Esophagus squamous epithelium (tissue), 5 donors: ENCODE measurements around the gene KCNQ1. TPM values are rescaled to one million over a fixed set of nuclear protein-coding genes. Genes with fewer than 3 reads are reported as not detected.

Source experiments
- DNase-seq: peaks from one replicate; lab custom pipeline; 2025; lab: John Stamatoyannopoulos, UW
- H3K27ac ChIP-seq, 4 donors: fragments of 200-600 bp; sonication (generic); one replicate each; pipeline ENCODE4 v1.5.1; 2016 to 2019; ENCODE audit warnings: mild to moderate bottlenecking in 1 of 4
- H3K27me3 ChIP-seq, 4 donors: fragments of 200-600 bp; sonication (generic); 1 replicate in 3 of 4; 2 replicates in 1 of 4; pipeline versions ENCODE4 v1.5.1 to v1.6.0; 2017 to 2021; ENCODE audit warnings: antibody characterized with exemption in 1 of 4
- H3K36me3 ChIP-seq, 3 donors: fragments of 200-600 bp; sonication (generic); one replicate each; pipeline ENCODE4 v1.5.1; 2016 to 2019
- H3K4me1 ChIP-seq, 3 donors: fragments of 200-600 bp; sonication (generic); one replicate each; pipeline ENCODE4 v1.5.1; 2017 to 2019
- H3K4me3 ChIP-seq, 4 donors: fragments of 200-600 bp; sonication (generic); 1 replicate in 3 of 4; 2 replicates in 1 of 4; pipeline ENCODE4 v1.5.1; 2016 to 2019; ENCODE audit warnings: mild to moderate bottlenecking in 2 of 4, moderate library complexity in 1 of 4
- H3K9me3 ChIP-seq, 3 donors: fragments of 200-600 bp; sonication (generic); one replicate each; pipeline ENCODE4 v1.5.1; 2016 to 2019
- POLR2A ChIP-seq, 4 donors: fragments of 450-650 bp; IDR thresholded peaks; one replicate each; pipeline ENCODE4 v1.6.1; 2017; ENCODE audit warnings: antibody characterized with exemption in 4 of 4, mild to moderate bottlenecking in 4 of 4, moderate library complexity in 3 of 4
- WGBS, 2 donors: methylation state at CpG; one replicate each; pipeline ENCODE4 v1.1.5; 2018; 5-methylcytosine and 5-hydroxymethylcytosine counted together
- intact Hi-C: fragments of 100-400 bp; cut with DNase I; formaldehyde crosslinking; loops from one replicate; pipeline ENCODE4 v1.15.0; 2022
- total RNA-seq, 4 donors: library from RNA; depleted of rRNA; stranded (reverse); fragments of >200 nt; gene quantifications; one replicate each; pipeline ENCODE4 v1.1.0, GENCODE V29; 2016
- TF ChIP-seq, protein P1 (sequence below), 6 experiments: fragments of 450-650 bp in 4 of 6; fragments of 200-600 bp in 2 of 6; sonication (generic) in 2 of 6; IDR thresholded peaks; one replicate each; pipeline ENCODE4 v1.5.1; 2016 to 2019; ENCODE audit warnings: antibody characterized with exemption in 6 of 6, mild to moderate bottlenecking in 4 of 6, moderate library complexity in 4 of 6
- donor health status: DM: yes; HTN: yes; CAD: no.

Gene KCNQ1
- total RNA-seq, 4 donors from 2014 or later, result 0.61 to 3.1 (median 0.72) TPM

DNA sequence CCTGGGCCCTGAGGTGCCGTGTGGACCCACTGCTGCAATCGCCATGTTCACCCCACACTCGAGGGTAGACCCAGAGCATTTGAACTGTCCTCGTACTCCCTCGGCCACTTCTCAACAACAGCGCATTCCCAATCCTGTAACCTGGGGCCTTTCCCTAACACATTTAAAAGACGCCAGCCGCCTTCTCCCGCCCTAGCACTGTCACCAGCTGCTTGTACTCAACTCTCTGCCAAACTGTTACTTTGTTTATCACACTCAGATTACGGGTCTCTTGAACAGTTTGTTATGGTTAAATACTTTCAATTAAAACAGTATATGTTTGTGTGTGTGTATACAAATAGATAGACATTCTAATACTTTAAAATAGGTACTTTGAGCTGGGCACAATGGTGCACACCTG is 420.1 kb downstream of the KCNQ1 start:
- intact Hi-C loops, result no loop called here
- H3K27me3 ChIP-seq, result peaks cover 4 to 83% (median 6%) of the 10 kb centered on the region in 4 donors
- H3K36me3 ChIP-seq, result no peaks in the 10 kb centered on the region
- H3K27ac ChIP-seq, result no peak overlapping the region
- no peaks in the 10 kb centered on the region for H3K9me3 ChIP-seq
- H3K4me3 ChIP-seq, result no peak overlapping the region
- WGBS, 2 donors, result 74 to 87% methylated on average over 10 of the region's 10 CpGs
- DNase-seq, result no peak
- TF ChIP-seq, protein P1, sequence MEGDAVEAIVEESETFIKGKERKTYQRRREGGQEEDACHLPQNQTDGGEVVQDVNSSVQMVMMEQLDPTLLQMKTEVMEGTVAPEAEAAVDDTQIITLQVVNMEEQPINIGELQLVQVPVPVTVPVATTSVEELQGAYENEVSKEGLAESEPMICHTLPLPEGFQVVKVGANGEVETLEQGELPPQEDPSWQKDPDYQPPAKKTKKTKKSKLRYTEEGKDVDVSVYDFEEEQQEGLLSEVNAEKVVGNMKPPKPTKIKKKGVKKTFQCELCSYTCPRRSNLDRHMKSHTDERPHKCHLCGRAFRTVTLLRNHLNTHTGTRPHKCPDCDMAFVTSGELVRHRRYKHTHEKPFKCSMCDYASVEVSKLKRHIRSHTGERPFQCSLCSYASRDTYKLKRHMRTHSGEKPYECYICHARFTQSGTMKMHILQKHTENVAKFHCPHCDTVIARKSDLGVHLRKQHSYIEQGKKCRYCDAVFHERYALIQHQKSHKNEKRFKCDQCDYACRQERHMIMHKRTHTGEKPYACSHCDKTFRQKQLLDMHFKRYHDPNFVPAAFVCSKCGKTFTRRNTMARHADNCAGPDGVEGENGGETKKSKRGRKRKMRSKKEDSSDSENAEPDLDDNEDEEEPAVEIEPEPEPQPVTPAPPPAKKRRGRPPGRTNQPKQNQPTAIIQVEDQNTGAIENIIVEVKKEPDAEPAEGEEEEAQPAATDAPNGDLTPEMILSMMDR (IDR thresholded peaks at IDR 0.05), result no peak
- TF ChIP-seq POLR2A (IDR thresholded peaks at IDR 0.05), result no peak
- H3K4me1 ChIP-seq, result peaks cover 0 to 20% (median 10%) of the 10 kb centered on the region in 3 donors

DNA sequence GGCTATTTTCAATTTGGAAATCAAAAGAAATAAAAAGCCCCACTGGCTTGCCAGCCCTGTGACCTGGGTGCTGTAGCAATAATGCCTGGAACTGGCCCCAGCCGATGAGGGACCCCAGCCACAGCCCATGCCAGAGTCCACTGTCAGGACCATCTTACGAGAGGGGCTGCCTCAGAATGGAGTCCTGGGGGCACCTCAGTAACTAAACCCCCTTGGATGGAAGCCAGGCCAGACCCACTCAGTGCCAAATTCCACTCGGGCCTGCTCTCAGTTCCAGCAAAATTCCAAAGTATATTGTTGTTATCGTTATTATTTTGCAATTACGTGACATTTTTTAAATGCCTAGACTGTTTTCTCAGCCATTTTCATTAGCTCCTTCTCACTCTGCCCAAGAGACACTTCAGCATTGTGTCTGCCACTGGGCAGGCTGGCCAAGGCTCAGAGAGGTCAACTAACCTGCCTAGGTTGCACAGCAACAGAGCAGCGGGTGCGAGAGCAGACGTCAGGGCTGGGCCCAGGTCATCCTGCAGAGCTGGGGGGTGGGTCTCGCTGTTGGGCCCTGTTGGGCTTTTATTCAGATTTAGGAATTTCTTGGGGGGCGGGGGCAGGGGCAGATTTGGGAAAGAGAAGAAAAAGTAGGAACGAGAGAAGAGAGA is 421.2 kb downstream of the KCNQ1 start:
- intact Hi-C loops, result no loop called here
- Histone ChIP-seq H3K27ac (no peak overlapping the region), H3K9me3 (no peaks in the 10 kb centered on the region), H3K4me3 (no peak overlapping the region), H3K36me3 (no peaks in the 10 kb centered on the region), H3K4me1 (peaks cover 0 to 20% (median 10%) of the 10 kb centered on the region in 3 donors), H3K27me3 (peaks cover 4 to 84% (median 12%) of the 10 kb centered on the region in 4 donors)
- DNase-seq, result no peak
- 79 to 81% methylated on average over 7 to 10 of the region's 11 CpGs for WGBS, 2 donors
- TF ChIP-seq, protein P1 (IDR thresholded peaks at IDR 0.05), result no peak
- no peak for TF ChIP-seq POLR2A (IDR thresholded peaks at IDR 0.05)

DNA sequence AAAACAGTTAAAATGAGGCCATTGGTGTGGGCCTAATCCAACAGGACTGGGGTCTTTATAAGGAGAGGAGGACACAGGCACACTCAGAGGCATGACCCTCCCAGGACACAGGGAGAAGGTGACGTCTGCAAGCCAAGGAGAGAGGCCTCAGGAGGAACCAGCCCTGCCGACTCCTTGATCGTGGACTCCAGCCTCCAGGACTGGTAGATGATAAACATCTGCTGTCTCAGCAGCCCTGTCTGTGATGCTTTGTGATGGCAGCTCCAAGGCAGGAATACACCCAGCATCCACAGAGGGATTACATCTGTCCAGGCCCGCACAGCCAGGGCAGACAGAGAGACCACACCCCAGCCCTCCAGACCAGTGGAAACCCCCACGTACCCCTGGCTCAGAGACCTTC is 422.3 kb downstream of the KCNQ1 start:
- no peak overlapping the region for H3K27ac ChIP-seq
- no peak overlapping the region for H3K4me3 ChIP-seq
- intact Hi-C loops, result no loop called here
- H3K36me3 ChIP-seq, result no peaks in the 10 kb centered on the region
- DNase-seq, result no peak
- 82 to 84% methylated on average over 4 of the region's 5 CpGs for WGBS, 2 donors
- H3K4me1 ChIP-seq, result peaks cover 0 to 23% (median 9%) of the 10 kb centered on the region in 3 donors
- no peaks in the 10 kb centered on the region for H3K9me3 ChIP-seq
- TF ChIP-seq, protein P1 (IDR thresholded peaks at IDR 0.05), result no peak
- TF ChIP-seq POLR2A (IDR thresholded peaks at IDR 0.05), result no peak
- peaks cover 4 to 83% (median 12%) of the 10 kb centered on the region in 4 donors for H3K27me3 ChIP-seq

DNA sequence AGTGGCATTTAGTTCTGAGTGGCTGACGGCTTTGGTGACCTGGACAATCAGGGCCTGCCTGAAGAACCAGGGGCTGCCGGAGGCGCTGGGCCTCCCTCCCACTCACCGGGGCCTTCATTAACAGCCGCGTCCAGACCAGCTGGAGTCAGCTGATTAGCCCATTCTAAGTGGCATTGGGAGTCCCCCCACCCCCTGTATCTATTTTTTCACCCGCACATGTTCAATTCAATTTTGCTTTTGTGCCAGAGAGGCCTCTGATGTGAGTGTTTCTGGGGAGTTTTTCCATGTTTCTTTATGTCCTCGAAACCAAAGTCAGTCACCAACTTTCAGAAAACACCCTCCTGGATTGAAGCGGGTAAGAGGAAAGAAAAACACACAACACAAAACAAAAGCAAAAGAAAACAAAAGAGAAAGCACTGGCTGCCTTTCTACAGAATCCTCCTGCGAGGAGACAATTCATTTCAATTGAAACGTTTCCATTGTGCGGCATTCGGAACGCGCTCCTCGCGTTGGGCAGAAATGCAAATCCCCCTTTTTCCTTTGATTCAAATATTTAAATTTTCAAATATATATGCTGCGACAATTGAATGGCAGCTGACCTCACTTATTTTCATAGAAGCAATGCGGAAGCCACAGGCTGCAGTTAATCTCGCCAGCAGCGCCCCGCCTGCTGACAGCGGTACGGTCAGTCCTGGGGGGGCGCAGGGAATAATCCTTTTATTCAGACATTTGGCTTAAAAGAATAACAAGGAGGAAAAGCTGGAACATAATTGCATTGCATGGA is 423.1 kb downstream of the KCNQ1 start:
- peaks cover 4 to 76% (median 12%) of the 10 kb centered on the region in 4 donors for H3K27me3 ChIP-seq
- TF ChIP-seq, protein P1 (IDR thresholded peaks at IDR 0.05), result no peak
- TF ChIP-seq POLR2A (IDR thresholded peaks at IDR 0.05), result no peak
- 59% methylated on average over 23 to 25 of the region's 25 CpGs for WGBS, 2 donors

More for the DNA sequence above, 423.1 kb downstream of the KCNQ1 start:
- Histone ChIP-seq H3K36me3 (no peaks in the 10 kb centered on the region), H3K27ac (no peak overlapping the region), H3K9me3 (no peaks in the 10 kb centered on the region), H3K4me3 (peak overlapping the region in 2 of 4 donors; percentile 1 to 45), H3K4me1 (peaks cover 0 to 15% (median 2%) of the 10 kb centered on the region in 3 donors)
- DNase-seq, result no peak
- intact Hi-C loops, result no loop called here
